ENCODE data around the gene TMEM150B. TPM values are rescaled to one million over a fixed set of nuclear protein-coding genes. Genes with fewer than 3 reads are reported as not detected.

TMEM150B gene, protein sequence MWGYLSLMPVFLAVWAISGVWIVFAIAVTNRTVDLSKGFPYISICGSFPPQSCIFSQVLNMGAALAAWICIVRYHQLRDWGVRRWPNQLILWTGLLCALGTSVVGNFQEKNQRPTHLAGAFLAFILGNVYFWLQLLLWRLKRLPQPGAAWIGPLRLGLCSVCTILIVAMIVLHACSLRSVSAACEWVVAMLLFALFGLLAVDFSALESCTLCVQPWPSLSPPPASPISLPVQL
- 10 to 100 TPM in 1 of 4 donors, 1 to 10 TPM in 3; 5.5 to 17.1 (median 7.7) TPM for total RNA-seq

DNA sequence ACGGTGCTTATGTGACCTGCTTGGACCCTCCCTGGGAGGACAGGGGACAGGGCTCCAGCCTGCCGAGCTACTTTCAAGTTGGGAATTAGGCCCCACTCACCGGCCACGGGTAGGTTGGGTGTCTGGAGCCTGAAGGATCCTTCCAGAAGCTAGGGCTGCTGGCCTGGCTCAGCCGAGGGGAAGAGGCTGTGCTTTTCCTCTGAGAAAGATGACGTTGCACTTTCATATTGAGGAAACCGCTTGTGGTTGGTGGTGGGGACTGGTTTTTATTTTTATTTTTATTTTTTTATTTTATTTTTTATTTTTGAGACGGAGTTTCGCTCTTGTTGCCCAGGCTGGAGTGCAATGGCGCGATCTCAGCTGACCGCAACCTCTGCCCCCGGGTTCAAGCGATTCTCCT is at the start of gene TMEM150B:
TSS of gene TMEM150B (minus strand) at position 170 of the 400 bp plus-strand sequence. CDS start 4,305 bp downstream, outside the sequence.
- Histone ChIP-seq H3K4me1 (no peaks in the 10 kb centered on the region), H3K27me3 (peaks cover 0 to 8% of the 10 kb centered on the region in 2 donors), H3K36me3 (no peaks in the 10 kb centered on the region), H3K27ac (peak within 1 kb of the TSS in 1 of 4 donors; percentile 47), H3K4me3 (peak within 1 kb of the TSS in 1 of 4 donors; percentile 14), H3K9me3 (no peaks in the 10 kb centered on the region)
- no peak for DNase-seq (ENCODE audit: low spot score in 2 of 2)
- 67 to 70% methylated on average over 14 of the region's 14 CpGs for WGBS, 2 donors
- TF ChIP-seq POLR2A (IDR thresholded peaks at IDR 0.05) (no peak), EP300 (IDR thresholded peaks at IDR 0.05) (peak in 1 of 2 donors; percentile 20)
- TF ChIP-seq, protein P1, sequence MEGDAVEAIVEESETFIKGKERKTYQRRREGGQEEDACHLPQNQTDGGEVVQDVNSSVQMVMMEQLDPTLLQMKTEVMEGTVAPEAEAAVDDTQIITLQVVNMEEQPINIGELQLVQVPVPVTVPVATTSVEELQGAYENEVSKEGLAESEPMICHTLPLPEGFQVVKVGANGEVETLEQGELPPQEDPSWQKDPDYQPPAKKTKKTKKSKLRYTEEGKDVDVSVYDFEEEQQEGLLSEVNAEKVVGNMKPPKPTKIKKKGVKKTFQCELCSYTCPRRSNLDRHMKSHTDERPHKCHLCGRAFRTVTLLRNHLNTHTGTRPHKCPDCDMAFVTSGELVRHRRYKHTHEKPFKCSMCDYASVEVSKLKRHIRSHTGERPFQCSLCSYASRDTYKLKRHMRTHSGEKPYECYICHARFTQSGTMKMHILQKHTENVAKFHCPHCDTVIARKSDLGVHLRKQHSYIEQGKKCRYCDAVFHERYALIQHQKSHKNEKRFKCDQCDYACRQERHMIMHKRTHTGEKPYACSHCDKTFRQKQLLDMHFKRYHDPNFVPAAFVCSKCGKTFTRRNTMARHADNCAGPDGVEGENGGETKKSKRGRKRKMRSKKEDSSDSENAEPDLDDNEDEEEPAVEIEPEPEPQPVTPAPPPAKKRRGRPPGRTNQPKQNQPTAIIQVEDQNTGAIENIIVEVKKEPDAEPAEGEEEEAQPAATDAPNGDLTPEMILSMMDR (IDR thresholded peaks at IDR 0.05): no peak

DNA sequence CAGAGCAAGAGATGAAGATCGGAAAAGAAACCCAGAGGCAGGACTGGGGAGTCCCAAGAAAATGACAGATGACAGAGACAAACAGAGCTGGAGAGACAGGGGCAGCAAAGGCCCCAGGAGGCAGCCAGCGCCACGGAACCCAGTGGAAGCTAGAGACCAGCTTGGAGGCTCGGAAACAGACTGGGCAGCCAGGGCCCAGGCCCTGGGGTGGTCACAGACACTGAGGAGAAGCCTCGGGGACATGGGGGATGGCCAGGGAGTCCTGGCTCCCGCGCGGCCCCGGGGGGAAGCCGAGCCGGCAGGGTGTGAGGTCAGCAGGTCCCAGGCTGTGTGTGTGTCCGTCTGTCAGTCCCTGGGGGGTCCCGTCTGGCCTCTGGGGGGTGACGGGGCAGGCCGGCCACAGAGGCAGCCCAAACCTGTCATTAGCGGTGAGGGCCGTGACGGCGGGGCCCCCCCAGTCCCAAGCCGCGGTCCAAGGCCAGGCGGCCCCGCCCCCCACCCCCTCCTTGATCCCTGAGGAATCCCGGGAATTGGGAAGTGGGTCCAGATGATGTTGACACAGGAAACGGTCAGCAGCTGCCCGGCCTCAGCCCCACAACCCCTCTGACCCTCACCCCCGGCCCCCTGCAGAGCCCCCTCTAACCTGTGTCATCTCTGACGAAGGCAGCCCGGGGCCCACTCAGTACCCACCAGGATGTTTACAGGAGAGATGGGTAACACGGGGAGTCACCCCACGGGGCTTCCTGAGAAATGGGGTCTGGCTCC is 49.0 kb upstream of the TMEM150B start:
- Histone ChIP-seq H3K4me3 (peak overlapping the region in 1 of 4 donors; percentile 24), H3K36me3 (no peaks in the 10 kb centered on the region), H3K9me3 (no peaks in the 10 kb centered on the region), H3K27ac (peak overlapping the region in 2 of 4 donors; percentile 38 to 72), H3K4me1 (peaks cover 0 to 31% (median 8%) of the 10 kb centered on the region in 4 donors), H3K27me3 (peaks cover 7 to 90% of the 10 kb centered on the region in 2 donors)
- TF ChIP-seq, protein P1 (IDR thresholded peaks at IDR 0.05): no peak
- whole genome bisulfite sequencing, 2 donors: 22% methylated on average over 8 to 14 of the region's 31 CpGs
- DNase-seq (ENCODE audit: low spot score in 2 of 2): no peak

DNA sequence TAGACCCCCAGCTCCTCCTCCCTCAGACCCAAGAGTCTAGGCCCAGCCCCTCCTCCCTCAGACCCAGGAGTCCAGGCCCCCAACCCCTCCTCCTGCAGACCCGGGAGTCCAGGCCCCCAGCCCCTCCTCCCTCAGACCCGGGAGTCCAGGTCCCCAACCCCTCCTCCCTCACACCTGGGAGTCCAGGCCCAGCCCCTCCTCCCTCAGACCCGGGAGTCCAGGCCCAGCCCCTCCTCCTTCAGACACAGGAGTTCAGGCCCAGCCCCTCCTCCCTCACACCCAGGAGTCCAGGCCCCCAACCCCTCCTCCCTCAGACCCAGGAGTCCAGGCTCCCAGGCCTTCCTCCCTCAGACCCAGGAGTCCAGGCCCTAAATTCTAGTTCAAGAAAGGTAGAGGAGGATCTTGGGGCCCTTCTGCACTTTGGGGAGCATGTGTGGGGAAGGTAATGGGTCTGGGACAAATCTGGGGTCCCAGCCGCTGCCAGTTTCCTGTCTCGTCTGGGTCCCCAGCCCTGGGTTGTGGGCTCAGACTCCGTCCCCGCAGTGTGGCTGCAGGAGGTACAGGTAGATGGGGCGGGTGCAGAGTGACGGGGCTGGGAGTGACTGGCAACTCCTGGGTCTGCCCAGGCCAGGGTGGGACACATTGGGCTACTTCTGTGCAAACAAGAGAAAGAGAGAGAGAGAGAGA is 48.3 kb upstream of the TMEM150B start:
- DNase-seq (ENCODE audit: low spot score in 2 of 2): no peak
- Histone ChIP-seq H3K27me3 (peaks cover 7 to 97% of the 10 kb centered on the region in 2 donors), H3K4me1 (peaks cover 0 to 38% (median 10%) of the 10 kb centered on the region in 4 donors)

DNA sequence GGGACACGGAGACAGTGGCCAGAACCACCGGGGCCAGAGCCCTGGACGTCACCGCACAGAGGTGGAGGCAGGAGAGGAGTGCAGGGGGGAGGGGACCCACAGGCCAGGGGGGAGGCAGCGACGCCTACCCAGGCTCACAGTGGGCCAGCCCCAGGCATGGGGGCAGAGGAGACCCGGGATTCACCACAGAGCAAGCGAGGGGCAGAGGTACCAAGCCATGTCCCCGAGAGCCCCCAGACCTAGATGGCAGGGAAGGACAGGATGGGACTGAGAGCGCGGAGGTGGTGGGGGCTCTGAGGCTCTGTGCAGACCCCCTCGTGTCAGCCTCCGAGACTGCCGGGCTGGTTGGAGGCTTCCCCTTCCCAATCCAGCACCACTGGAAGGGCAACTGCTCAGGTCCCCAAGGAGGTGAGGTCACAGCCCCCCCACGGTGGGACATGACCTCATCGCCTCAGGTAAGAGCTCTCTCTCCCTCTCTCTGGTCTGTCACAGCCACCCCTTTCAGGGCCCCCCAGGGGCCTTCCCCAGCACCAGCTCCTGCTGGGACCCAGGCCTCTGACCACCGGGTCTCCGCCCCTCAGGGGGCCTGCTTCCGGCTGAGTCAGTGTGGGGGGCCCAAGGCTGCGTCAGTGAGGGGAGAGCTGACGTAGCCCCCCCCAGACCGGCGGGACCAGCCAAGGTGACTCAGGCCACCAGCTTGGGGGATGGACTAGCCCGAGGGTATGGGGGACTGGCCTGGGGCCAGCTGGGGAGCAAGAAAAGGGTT is 47.4 kb upstream of the TMEM150B start:
- no peaks in the 10 kb centered on the region for H3K9me3 ChIP-seq
- peaks cover 7 to 98% of the 10 kb centered on the region in 2 donors for H3K27me3 ChIP-seq
- no peak for DNase-seq (ENCODE audit: low spot score in 2 of 2)
- no peak overlapping the region for H3K27ac ChIP-seq
- peaks cover 0 to 35% (median 10%) of the 10 kb centered on the region in 4 donors for H3K4me1 ChIP-seq
- 46 to 51% methylated on average over 17 to 19 of the region's 24 CpGs for WGBS, 2 donors
- H3K36me3 ChIP-seq: no peaks in the 10 kb centered on the region
- no peak overlapping the region for H3K4me3 ChIP-seq
- TF ChIP-seq EP300 (IDR thresholded peaks at IDR 0.05) (no peak), POLR2A (IDR thresholded peaks at IDR 0.05) (no peak)
- TF ChIP-seq, protein P1 (IDR thresholded peaks at IDR 0.05): no peak

More for the DNA sequence above, 48.3 kb upstream of the TMEM150B start:
- 62 to 69% methylated on average over 8 of the region's 9 CpGs for WGBS, 2 donors
- H3K36me3 ChIP-seq: no peaks in the 10 kb centered on the region
- H3K27ac ChIP-seq: peak overlapping the region in 1 of 4 donors; percentile 72
- TF ChIP-seq, protein P1 (IDR thresholded peaks at IDR 0.05): no peak
- TF ChIP-seq EP300 (IDR thresholded peaks at IDR 0.05) (no peak), POLR2A (IDR thresholded peaks at IDR 0.05) (no peak)
- H3K4me3 ChIP-seq: no peak overlapping the region
- no peaks in the 10 kb centered on the region for H3K9me3 ChIP-seq
